GM23338 (cell line): ENCODE data around the gene DDB1. TPM values are rescaled to one million over a fixed set of nuclear protein-coding genes. Genes with fewer than 3 reads are reported as not detected.

Experiments used
- ATAC-seq: fragments of 200-7000 bp; cut with Tn5 transposase; 3 replicates; pipeline ENCODE4 v1.9.1; 2020
- DNase-seq: peaks from one replicate; pipeline ENCODE4 v3.0.0-alpha.2; 2015; ENCODE audit warnings: low spot score
- H2AFZ ChIP-seq: fragments of 200-600 bp; sonication (generic); 2 replicates; pipeline ENCODE4 v1.8.0; 2016; ENCODE audit warnings: antibody characterized with exemption, mild to moderate bottlenecking, moderate library complexity
- H3F3A ChIP-seq: fragments of 200-600 bp; sonication (generic); replicated peaks from 2 replicates; pipeline ENCODE4 v1.8.0; 2017; ENCODE audit warnings: antibody characterized with exemption, mixed run types, low read depth
- H3K27ac ChIP-seq: fragments of 200-600 bp; sonication (generic); 2 replicates; pipeline ENCODE4 v1.6.1; 2016; ENCODE audit warnings: low read depth
- H3K27me3 ChIP-seq: fragments of 200-600 bp; sonication (generic); 2 replicates; pipeline ENCODE4 v1.8.0; 2016; ENCODE audit warnings: mild to moderate bottlenecking, mixed run types, moderate library complexity; ENCODE audit not compliant: insufficient read depth
- H3K36me3 ChIP-seq: fragments of 200-600 bp; sonication (generic); 2 replicates; pipeline ENCODE4 v1.8.0; 2016; ENCODE audit warnings: mild to moderate bottlenecking; ENCODE audit not compliant: insufficient read depth
- H3K4me1 ChIP-seq: fragments of 200-600 bp; sonication (generic); 2 replicates; pipeline ENCODE4 v1.8.0; 2016; ENCODE audit warnings: mild to moderate bottlenecking, moderate library complexity; ENCODE audit not compliant: insufficient read depth
- H3K4me2 ChIP-seq: fragments of 200-600 bp; sonication (generic); 2 replicates; pipeline ENCODE4 v1.7.1; 2017; ENCODE audit warnings: mixed run types
- H3K4me3 ChIP-seq: fragments of 200-600 bp; sonication (generic); 2 replicates; pipeline ENCODE4 v1.6.1; 2016; ENCODE audit warnings: mixed run types
- H3K79me2 ChIP-seq: fragments of 200-600 bp; sonication (generic); replicated peaks from 2 replicates; pipeline ENCODE4 v1.8.0; 2017; ENCODE audit warnings: mild to moderate bottlenecking; ENCODE audit not compliant: insufficient read depth
- H3K9me2 ChIP-seq: fragments of 200-600 bp; sonication (generic); 2 replicates; pipeline ENCODE4 v1.8.0; 2017; ENCODE audit not compliant: insufficient read depth
- H4K20me1 ChIP-seq: fragments of 200-600 bp; sonication (generic); replicated peaks from 2 replicates; pipeline ENCODE4 v1.8.0; 2017; ENCODE audit warnings: mild to moderate bottlenecking; ENCODE audit not compliant: insufficient read depth
- H3K27ac Mint-ChIP-seq: 2 replicates; pipeline ENCODE4 v1.8.0; 2020; ENCODE audit warnings: inconsistent platforms, mild to moderate bottlenecking, moderate library complexity, mixed read lengths
- H3K27me3 Mint-ChIP-seq: 3 replicates; pipeline ENCODE4 v1.8.0; 2022; ENCODE audit warnings: low read depth, mild to moderate bottlenecking, moderate library complexity, mixed read lengths, inconsistent platforms; ENCODE audit not compliant: insufficient read depth, poor library complexity
- H3K36me3 Mint-ChIP-seq: 3 replicates; pipeline ENCODE4 v1.8.0; 2021; ENCODE audit warnings: low read depth, mild to moderate bottlenecking, inconsistent platforms, moderate library complexity, mixed read lengths
- H3K4me1 Mint-ChIP-seq: 3 replicates; pipeline ENCODE4 v1.8.0; 2020; ENCODE audit warnings: mild to moderate bottlenecking, inconsistent platforms, mixed read lengths
- H3K4me3 Mint-ChIP-seq: 3 replicates; pipeline ENCODE4 v1.8.0; 2021; ENCODE audit warnings: moderate library complexity, mild to moderate bottlenecking, inconsistent platforms, mixed read lengths
- H3K9me3 Mint-ChIP-seq: 3 replicates; pipeline ENCODE4 v1.8.0; 2020; ENCODE audit warnings: moderate library complexity, mild to moderate bottlenecking, inconsistent platforms, mixed read lengths
- CREB1 ChIP-seq: fragments of 250-450 bp; sonication (Bioruptor Pico); IDR thresholded peaks from 2 replicates; pipeline ENCODE4 v1.5.0; 2020; ENCODE audit warnings: low read depth, mild to moderate bottlenecking, moderate library complexity
- EZH2 ChIP-seq: fragments of 200-600 bp; sonication (generic); IDR thresholded peaks from one replicate; pipeline ENCODE4 v1.8.0; 2017; ENCODE audit warnings: antibody characterized with exemption, mild to moderate bottlenecking, low read depth; ENCODE audit not compliant: unreplicated experiment
- EZH2phosphoT487 ChIP-seq: fragments of 200-600 bp; sonication (generic); IDR thresholded peaks from one replicate; pipeline ENCODE4 v1.8.1; 2018; ENCODE audit warnings: antibody characterized with exemption; ENCODE audit not compliant: unreplicated experiment
- JUNB ChIP-seq: IDR thresholded peaks from one replicate; pipeline ENCODE4 v1.6.1; 2016; ENCODE audit warnings: antibody characterized with exemption; ENCODE audit not compliant: unreplicated experiment
- STAT1 ChIP-seq: IDR thresholded peaks from one replicate; pipeline ENCODE4 v1.6.1; 2016; ENCODE audit warnings: antibody characterized with exemption; ENCODE audit not compliant: unreplicated experiment
- ZNF114 ChIP-seq: fragments of 250-450 bp; sonication (Bioruptor Pico); IDR thresholded peaks from 2 replicates; pipeline ENCODE4 v1.5.0; 2020; ENCODE audit warnings: mild to moderate bottlenecking, moderate library complexity
- ZNF331 ChIP-seq: fragments of 250-450 bp; sonication (Bioruptor Pico); IDR thresholded peaks from 2 replicates; pipeline ENCODE4 v1.5.0; 2020; ENCODE audit warnings: low read depth, mild to moderate bottlenecking, moderate library complexity
- polyA plus RNA-seq: library from polyadenylated mRNA; unstranded; fragments of >200 nt; fragmentation: Nextera tagmentation; extraction: Ambion mirVana; gene quantifications from 2 replicates; pipeline ENCODE4 v1.2.1, GENCODE V29; 2016
- total RNA-seq: library from RNA; depleted of rRNA; stranded (reverse); fragments of >200 nt; shearing (Covaris generic); gene quantifications from 2 replicates; pipeline ENCODE4 v1.2.3, GENCODE V29; 2014
- TF ChIP-seq, protein P1 (sequence below), 2 experiments: fragments of 200-600 bp in 1 of 2; sonication (generic) in 1 of 2; conservative IDR thresholded peaks; 2 replicates each; pipeline versions ENCODE4 v1.5.1 to v1.6.1; 2016 to 2017; ENCODE audit warnings: antibody characterized with exemption in 2 of 2, low read depth in 2 of 2, mild to moderate bottlenecking in 2 of 2, moderate library complexity in 1 of 2

The DDB1 gene
- total and polyA plus RNA-seq, 2 experiments from 2014 or later, result 102 to 282 TPM

DNA sequence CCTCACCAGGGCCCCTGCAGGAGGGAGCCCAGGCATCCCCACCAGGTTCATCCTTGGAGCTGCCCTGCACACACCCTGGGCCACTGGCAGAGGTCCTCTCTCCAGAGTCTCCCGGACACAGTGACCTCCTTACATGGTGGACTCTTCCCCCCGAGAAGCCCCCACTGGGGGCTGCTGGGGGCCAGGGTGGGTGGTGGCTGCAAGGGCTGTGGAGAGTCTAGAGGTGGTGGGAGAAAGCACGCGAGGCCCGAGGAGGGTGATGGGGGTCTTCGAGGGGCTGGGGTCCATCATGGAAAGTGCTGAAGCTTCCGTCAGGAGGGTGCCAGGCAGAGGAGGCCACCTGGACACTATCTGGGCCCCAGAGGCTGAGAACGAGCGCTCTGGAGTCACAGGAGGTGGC, 74.4 kb downstream of the DDB1 start (continued):
- TF ChIP-seq, protein P1, sequence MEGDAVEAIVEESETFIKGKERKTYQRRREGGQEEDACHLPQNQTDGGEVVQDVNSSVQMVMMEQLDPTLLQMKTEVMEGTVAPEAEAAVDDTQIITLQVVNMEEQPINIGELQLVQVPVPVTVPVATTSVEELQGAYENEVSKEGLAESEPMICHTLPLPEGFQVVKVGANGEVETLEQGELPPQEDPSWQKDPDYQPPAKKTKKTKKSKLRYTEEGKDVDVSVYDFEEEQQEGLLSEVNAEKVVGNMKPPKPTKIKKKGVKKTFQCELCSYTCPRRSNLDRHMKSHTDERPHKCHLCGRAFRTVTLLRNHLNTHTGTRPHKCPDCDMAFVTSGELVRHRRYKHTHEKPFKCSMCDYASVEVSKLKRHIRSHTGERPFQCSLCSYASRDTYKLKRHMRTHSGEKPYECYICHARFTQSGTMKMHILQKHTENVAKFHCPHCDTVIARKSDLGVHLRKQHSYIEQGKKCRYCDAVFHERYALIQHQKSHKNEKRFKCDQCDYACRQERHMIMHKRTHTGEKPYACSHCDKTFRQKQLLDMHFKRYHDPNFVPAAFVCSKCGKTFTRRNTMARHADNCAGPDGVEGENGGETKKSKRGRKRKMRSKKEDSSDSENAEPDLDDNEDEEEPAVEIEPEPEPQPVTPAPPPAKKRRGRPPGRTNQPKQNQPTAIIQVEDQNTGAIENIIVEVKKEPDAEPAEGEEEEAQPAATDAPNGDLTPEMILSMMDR (conservative IDR thresholded peaks at IDR 0.05; ENCODE audit: low read depth in 2 of 2), result no peak
- TF ChIP-seq ZNF331 (CRISPR knock-in tag), result no peak
- TF ChIP-seq STAT1, result no peak
- TF ChIP-seq CREB1 (CRISPR knock-in tag), result no peak
- no peak for TF ChIP-seq ZNF114 (CRISPR knock-in tag)

DNA sequence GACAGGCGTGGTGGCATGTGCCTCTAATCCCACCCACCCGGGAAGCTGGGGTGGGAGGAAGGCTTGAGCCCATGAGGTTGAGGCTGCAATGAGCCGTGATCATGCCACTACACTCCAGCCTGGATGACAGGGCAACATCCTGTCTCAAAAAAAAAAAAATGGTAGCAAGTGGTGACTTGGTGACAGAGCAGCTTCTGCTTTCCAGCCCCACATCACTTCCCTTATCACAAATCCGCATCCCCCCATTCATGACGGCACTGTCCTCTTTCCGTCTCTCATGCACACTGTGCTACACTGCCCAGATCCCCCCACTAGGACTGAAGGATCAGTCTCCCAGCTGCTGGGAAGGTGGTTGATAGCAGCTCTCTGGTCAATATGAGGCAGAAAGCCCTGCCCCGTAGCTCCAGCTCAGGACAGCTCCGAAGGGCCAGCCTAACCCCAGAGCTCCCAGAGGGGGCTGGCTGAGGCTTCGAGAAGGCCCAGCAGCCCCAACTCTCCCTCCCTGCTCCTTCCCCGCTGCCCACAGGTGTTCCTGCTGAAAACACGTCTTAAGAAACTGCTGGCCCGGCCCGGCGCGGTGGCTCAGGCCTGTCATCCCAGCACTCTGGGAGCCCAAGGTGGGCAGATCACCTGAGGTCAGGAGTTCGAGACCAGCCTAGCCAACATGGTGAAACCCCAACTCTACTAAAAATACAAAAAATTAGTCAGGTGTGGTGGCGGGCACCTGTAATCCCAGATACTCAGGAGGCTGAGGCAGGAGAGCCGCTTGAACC, 76.0 kb downstream of the DDB1 start:
- Mint-ChIP-seq H3K27me3 (peaks cover 2% of the 10 kb centered on the region), H3K4me3 (no peak overlapping the region), H3K36me3 (peaks cover 5% of the 10 kb centered on the region; the same call in 1 of the 3 replicates), H3K4me1 (no peaks in the 10 kb centered on the region; the same call in 2 of the 3 replicates), H3K27ac (no peak overlapping the region), H3K9me3 (no peaks in the 10 kb centered on the region)
- no peak overlapping the region for H3K4me2 ChIP-seq
- no peaks in the 10 kb centered on the region for H3K9me2 ChIP-seq
- H3K4me1 ChIP-seq, result no peaks in the 10 kb centered on the region
- no peak overlapping the region for H3K27ac ChIP-seq
- no peaks in the 10 kb centered on the region for H3F3A ChIP-seq
- no peaks in the 10 kb centered on the region for H3K27me3 ChIP-seq
- ATAC-seq, result no peak
- H4K20me1 ChIP-seq, result 0 out of 2 replicates have a peak, but pooled peaks cover 2% of the 10 kb centered on the region
- H2AFZ ChIP-seq, result no peak overlapping the region
- H3K4me3 ChIP-seq, result no peak overlapping the region
- no peaks in the 10 kb centered on the region for H3K79me2 ChIP-seq
- no peaks in the 10 kb centered on the region for H3K36me3 ChIP-seq
- DNase-seq, result no peak
- TF ChIP-seq, protein P1 (conservative IDR thresholded peaks at IDR 0.05; ENCODE audit: low read depth in 2 of 2), result no peak
- TF ChIP-seq ZNF114 (CRISPR knock-in tag), result no peak
- TF ChIP-seq STAT1, result no peak
- TF ChIP-seq EZH2phosphoT487, result no peak
- TF ChIP-seq EZH2, result no peak
- no peak for TF ChIP-seq JUNB
- TF ChIP-seq CREB1 (CRISPR knock-in tag), result no peak
